ENCODE results near the gene TNFSF10.

Gene TNFSF10

DNA sequence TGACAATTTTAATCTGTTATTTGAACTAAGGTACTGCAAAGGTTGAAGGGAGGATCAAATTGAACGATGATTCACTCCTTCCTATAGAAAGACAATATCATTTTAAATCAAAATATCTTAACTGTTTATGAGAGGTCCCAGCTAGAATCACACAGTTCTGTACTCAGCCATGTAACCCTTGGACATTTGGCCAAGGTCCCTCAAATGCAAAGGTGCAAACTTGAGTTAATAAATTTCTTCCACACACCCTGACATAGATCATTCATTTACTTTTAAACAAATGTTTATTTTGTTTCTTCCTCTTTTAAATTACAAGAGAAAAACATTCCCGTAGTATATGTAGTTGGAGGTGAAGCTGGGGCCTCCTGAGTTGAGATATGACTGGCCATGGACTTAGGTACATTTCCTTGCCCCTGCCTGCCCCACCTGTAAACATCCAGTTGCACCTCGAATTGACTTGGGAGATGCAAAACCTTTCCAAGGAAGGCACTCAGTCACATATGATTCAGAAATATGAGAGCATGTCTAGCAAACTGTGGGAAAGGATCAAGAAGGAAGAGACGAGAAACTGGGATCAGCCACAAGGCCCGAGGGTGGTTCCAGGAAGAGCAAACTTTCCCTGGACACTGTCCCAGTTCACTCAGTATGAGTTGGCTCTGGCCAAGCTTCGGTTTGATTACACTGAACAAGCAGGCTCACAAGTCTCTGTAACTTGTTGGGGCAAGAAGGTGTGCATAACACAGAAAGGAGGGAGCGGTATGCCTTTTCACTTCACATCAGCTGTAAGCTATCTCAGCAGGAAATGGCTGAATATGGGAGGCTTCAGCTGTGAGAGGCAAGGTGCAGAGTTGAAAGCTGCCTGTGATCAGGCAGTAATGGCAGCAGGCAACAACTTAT lies 6.7 kb downstream of the TNFSF10 start:
- DNase-seq (ENCODE audit: low spot score), result no peak

DNA sequence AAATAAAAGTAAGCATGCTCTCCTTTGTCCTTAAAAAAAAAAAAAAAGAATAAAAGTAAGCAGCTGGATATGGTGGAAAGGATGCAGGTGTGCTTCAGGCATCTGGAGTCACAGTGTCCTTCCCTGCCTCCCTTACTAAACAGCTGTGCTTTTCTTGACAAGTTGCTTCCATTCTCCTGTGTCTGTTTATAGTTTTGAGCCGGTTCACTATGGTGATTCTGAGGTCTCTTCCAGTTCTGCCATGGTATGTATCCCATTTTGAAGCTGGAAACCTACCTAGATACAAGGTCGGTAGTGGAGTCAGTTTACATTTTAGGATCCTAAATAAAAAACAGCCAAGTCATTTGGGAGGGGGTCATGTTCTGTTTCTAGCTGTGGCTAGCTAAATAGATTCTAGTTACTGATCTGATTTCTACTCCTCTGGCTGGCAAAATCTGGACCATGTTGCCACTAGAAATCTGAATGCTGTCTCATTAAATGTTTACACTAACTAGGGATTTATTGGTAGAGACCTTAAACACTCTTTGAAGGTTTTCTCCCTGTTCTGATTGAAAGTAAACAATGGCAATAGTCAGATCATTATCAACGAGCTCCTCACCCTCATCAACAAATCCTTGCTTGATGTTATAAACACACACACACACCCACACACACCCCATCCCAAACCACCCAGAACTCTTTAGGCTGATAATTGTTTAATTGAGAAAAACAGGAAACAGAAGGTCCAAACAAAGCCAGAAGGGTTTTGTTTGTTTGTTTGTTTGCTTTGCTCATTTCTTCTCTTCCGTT lies 7.9 kb downstream of the TNFSF10 start:
- DNase-seq (ENCODE audit: low spot score), result no peak

- no peak for DNase-seq (ENCODE audit: low spot score)
These were observed 8.6 kb downstream of the TNFSF10 start for GRCh38 chr3:172514678-172515077.

- no peak for DNase-seq (ENCODE audit: low spot score)
These were observed 9.7 kb downstream of the TNFSF10 start for GRCh38 chr3:172513488-172513887.

GRCh38 chr3:172511783-172512762 lies 11.2 kb downstream of the TNFSF10 start:
- DNase-seq (ENCODE audit: low spot score), result peak; percentile 22

- DNase-seq (ENCODE audit: low spot score), result no peak
These were observed 17.1 kb downstream of the TNFSF10 start for GRCh38 chr3:172506094-172506493.

- DNase-seq (ENCODE audit: low spot score), result no peak
These were observed 21.7 kb downstream of the TNFSF10 start for GRCh38 chr3:172501540-172501939.

DNA sequence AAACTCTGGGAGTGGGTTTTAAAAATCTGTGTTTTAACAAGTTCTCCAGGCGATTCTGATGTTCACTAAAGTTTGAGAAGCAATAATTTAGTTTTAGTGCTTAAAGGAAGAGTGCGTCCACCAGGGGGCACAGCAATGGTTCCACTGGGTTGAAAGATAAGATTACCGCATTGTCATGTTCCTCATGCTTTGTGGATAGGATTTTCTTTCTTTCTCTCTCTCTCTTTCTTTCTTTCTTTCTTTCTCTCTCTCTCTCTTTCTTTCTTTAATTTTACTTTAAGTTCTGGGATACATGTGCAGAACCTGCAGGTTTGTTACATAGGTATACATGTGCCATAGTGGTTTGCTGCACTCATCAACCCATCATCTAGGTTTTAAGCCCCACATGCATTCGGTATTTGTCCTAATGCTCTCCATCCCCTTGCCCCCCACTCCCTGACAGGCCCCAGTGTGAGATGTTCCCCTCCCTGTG lies 33.0 kb downstream of the TNFSF10 start:
- DNase-seq (ENCODE audit: low spot score), result peak; percentile 41

GRCh38 chr3:172478116-172478515 lies 45.1 kb downstream of the TNFSF10 start:
- no peak for DNase-seq (ENCODE audit: low spot score)

DNA sequence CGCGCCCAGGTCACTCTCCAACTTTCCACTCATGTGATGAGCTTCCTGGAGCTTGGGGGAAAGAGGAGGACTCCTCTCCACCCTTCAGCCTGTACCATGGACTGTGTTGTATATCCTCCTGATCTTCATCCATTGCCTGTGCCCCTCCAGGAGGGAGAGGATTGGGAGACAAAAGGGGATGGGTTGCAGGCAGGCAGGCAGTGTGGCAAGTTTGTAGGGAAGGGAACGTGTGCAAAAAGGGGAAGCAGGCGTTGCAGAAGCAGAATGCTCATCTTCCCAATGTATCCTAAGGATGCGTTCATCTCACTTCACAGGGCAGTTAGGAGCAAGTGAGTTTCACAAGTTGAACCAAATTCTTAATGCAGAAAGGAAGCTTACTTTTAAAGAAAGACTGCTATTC lies 46.9 kb downstream of the TNFSF10 start:
- no peak for DNase-seq (ENCODE audit: low spot score)

- no peak for DNase-seq (ENCODE audit: low spot score)
These were observed 47.5 kb downstream of the TNFSF10 start for GRCh38 chr3:172475703-172476102.

GRCh38 chr3:172471903-172472302 lies 51.3 kb downstream of the TNFSF10 start:
- no peak for DNase-seq (ENCODE audit: low spot score)

DNA sequence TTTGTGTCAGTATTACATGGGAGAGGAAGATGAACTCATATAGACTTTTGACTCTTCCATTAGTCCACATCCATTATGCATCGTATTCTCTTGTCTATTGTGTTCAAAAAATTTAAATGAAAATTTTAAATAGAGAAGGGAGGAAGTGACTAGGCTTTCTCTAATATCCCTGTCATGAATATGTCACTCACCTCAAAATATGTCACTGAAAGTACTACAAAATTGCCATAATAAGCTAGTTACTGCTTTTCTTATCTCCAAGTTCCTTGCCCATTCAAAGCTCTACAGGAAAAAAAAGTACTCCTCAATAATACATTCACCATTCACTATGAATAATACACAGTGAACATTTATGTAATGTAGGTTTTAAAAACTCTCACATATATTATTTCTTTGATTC lies 52.6 kb downstream of the TNFSF10 start:
- no peak for DNase-seq (ENCODE audit: low spot score)

DNA sequence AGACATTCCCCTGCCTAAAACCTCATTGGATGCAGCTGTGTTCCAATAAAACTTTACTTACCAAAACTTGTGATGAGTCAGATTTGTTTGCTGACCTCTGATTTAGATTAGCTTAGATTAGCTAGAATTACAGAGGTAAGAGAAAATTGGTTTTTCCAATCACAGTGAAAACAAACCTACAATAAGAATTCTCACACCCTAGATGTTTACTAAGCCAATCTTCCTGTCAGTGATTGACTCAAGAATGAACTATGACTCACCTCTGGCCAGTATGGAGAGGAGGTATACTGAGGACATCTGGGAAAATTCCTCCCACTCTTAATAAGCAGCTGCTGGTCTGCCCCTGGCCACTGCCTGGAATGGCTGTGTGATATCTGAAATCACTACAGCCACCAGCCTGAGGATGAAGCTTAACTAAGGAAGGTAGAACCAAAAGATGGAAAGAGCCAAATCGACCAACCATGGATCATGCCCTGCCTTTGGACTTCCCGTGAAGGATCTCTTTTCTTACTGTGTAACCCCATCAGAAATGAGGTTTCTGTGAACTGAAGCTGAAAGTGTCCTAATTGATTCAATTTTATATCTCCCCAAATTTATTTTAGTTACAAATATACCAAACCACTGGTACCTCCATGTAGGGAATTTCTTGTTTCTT lies 55.9 kb downstream of the TNFSF10 start:
- no peak for DNase-seq (ENCODE audit: low spot score)

DNA sequence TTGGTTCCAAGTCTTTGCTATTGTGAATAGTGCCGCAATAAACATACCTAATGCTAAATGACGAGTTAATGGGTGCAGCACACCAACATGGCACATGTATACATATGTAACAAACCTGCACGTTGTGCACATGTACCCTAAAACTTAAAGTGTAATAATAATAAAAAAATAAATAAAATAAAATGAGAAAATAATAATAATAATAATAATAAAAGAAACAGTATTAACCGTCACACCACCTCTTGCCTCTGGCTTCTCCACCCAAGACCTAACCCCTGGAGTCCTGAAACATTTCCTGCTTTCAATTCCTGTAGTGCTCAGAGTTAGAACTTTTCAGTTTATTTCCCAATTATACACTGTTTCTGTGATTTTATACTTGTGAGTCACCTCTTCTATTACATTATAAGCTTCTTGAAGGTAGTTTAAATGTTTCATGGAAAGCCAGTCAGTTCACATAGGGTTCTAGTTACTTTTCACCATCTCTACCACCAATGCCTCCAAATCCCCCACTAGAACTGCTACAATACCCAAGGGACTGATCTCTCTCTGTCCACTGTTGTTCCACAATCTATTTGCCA lies 56.6 kb downstream of the TNFSF10 start:
- no peak for DNase-seq (ENCODE audit: low spot score)

DNA sequence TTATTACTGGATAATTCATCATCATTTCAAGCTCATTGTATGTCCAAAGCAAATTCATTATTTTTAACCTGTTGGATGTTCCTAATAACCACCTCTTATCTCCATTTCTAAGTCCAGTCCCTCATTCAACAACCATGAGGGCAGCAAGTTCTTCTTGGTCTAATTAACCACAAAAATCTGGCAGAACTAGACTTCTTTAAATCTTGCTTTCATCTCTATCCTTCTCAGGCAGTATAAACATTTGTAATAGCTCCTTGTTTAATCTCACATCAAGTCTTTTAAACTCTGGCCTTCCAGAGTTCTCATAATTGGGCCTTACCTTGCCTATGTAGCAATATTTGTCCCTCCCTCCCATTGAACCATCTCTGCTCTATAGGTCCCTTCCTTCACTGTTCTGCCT lies 57.9 kb downstream of the TNFSF10 start:
- no peak for DNase-seq (ENCODE audit: low spot score)

DNA sequence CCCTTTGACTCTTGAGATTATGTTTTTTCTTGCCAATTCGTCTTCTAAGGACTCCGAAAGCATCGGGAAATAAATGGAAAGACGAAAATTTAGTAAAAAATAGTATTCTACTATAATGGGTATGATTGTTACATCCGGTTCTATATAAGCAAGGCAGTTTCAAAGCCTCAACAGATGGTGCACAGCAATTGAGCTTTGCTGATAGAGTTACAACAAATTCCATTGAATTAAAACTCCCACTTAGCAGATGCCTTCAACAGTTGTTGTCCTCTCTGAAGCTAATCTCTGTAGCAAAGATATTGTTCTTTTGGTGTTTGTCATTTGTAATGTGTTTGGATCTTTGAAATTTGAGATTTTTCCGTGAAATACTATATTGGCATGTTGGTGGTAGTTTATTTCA lies 58.9 kb downstream of the TNFSF10 start:
- no peak for DNase-seq (ENCODE audit: low spot score)

GRCh38 chr3:172461530-172462138 lies 61.6 kb downstream of the TNFSF10 start:
- DNase-seq (ENCODE audit: low spot score), result peak; percentile 55

DNA sequence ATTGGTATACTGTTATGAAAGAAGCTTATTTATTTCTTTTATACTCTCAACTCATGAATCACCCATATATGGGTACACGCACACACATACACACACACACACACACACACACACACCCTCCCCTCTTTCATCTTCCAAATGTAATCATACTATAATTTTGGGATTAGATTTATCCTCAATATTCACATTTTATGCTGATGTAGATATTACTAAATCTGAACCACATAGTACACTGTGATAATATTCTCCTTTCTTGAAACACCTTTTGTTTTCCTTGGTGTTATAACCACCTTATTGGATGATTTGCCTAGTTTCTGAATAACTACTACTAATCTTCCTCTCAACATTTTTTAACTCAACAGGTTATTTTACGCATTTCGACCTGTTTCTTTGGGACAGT lies 66.8 kb downstream of the TNFSF10 start:
- no peak for DNase-seq (ENCODE audit: low spot score)

Data from germinal center (tissue), 1 donor.